CD14-positive monocyte (primary cell): ENCODE results near the gene FBXO36. TPM values are rescaled to one million over a fixed set of nuclear protein-coding genes. Genes with fewer than 3 reads are reported as not detected.

Experiments
- DNase-seq, 3 donors: peaks; one replicate each; pipeline ENCODE4 v3.0.0-alpha.2; 2011 to 2022
- H2AFZ ChIP-seq: 2 replicates; pipeline ENCODE4 v1.6.0; 2012; ENCODE audit warnings: mild to moderate bottlenecking, low read depth, low read length, inconsistent platforms; ENCODE audit not compliant: insufficient read depth, poor library complexity, severe bottlenecking
- H3K27ac ChIP-seq, 2 donors: 1 replicate in 1 of 2; 2 replicates in 1 of 2; pipeline ENCODE4 v1.5.1; 2012 to 2013; ENCODE audit warnings: low read length in 2 of 2, control low read depth in 1 of 2, inconsistent platforms in 1 of 2, low read depth in 1 of 2, mild to moderate bottlenecking in 1 of 2
- H3K27me3 ChIP-seq, 2 donors: one replicate each; pipeline versions ENCODE4 v1.6.0 to v1.6.1; 2011 to 2013; ENCODE audit warnings: low read length in 2 of 2; ENCODE audit not compliant: control insufficient read depth in 2 of 2, insufficient read depth in 2 of 2
- H3K36me3 ChIP-seq, 2 donors: replicated peaks in 1 of 2; 1 replicate in 1 of 2; 2 replicates in 1 of 2; pipeline versions ENCODE4 v1.5.1 to v1.6.1; 2012 to 2013; ENCODE audit warnings: low read length in 2 of 2, control low read depth in 1 of 2, inconsistent platforms in 1 of 2, mild to moderate bottlenecking in 1 of 2; ENCODE audit not compliant: insufficient read depth in 2 of 2, control insufficient read depth in 1 of 2
- H3K4me1 ChIP-seq, 2 donors: 1 replicate in 1 of 2; 2 replicates in 1 of 2; pipeline versions ENCODE4 v1.5.1 to v1.6.1; 2012 to 2013; ENCODE audit warnings: low read length in 2 of 2, control low read depth in 1 of 2, inconsistent platforms in 1 of 2, mild to moderate bottlenecking in 1 of 2, moderate library complexity in 1 of 2; ENCODE audit not compliant: insufficient read depth in 2 of 2, control insufficient read depth in 1 of 2
- H3K4me2 ChIP-seq: replicated peaks from 2 replicates; pipeline ENCODE3; 2012; ENCODE audit warnings: low read length, moderate library complexity, mild to moderate bottlenecking; ENCODE audit not compliant: poor library complexity, severe bottlenecking; ENCODE audit errors: extremely low read depth
- H3K4me3 ChIP-seq, 3 experiments: fragments of 200-600 bp in 1 of 3; sonication (generic) in 1 of 3; replicated peaks in 1 of 3; 1 replicate in 2 of 3; 2 replicates in 1 of 3; pipeline ENCODE4 v1.5.1; 2011 to 2013; ENCODE audit warnings: low read length in 3 of 3, mild to moderate bottlenecking in 3 of 3, control low read depth in 2 of 3, low read depth in 2 of 3, inconsistent platforms in 1 of 3, moderate library complexity in 1 of 3
- H3K79me2 ChIP-seq: 2 replicates; pipeline ENCODE4 v1.6.0; 2012; ENCODE audit warnings: mild to moderate bottlenecking, control low read depth, inconsistent platforms, low read length, moderate library complexity; ENCODE audit not compliant: insufficient read depth
- H3K9ac ChIP-seq: 2 replicates; pipeline ENCODE4 v1.6.0; 2017; ENCODE audit warnings: low read length, mild to moderate bottlenecking; ENCODE audit not compliant: insufficient read depth, poor library complexity, severe bottlenecking
- H3K9me3 ChIP-seq, 2 donors: replicated peaks in 1 of 2; 1 replicate in 1 of 2; 2 replicates in 1 of 2; pipeline versions ENCODE4 v1.5.1 to v1.6.1; 2012 to 2013; ENCODE audit warnings: low read length in 2 of 2, control low read depth in 1 of 2; ENCODE audit not compliant: control insufficient read depth in 1 of 2, insufficient read depth in 1 of 2
- H4K20me1 ChIP-seq: 2 replicates; pipeline ENCODE4 v1.6.0; 2012; ENCODE audit warnings: mild to moderate bottlenecking, low read length, control low read depth, moderate library complexity; ENCODE audit not compliant: insufficient read depth
- H3K27ac Mint-ChIP-seq, 7 donors: one replicate each; pipeline ENCODE4 v1.8.0; 2020; ENCODE audit warnings: mild to moderate bottlenecking in 7 of 7, mixed read lengths in 7 of 7, moderate library complexity in 6 of 7, inconsistent platforms in 2 of 7
- H3K27me3 Mint-ChIP-seq, 3 donors: one replicate each; pipeline ENCODE4 v1.8.0; 2021 to 2022; ENCODE audit warnings: low read depth in 3 of 3, mild to moderate bottlenecking in 3 of 3, mixed read lengths in 3 of 3, moderate library complexity in 3 of 3, inconsistent platforms in 1 of 3
- H3K36me3 Mint-ChIP-seq, 2 donors: one replicate each; pipeline ENCODE4 v1.8.0; 2020; ENCODE audit warnings: mixed read lengths in 2 of 2, inconsistent platforms in 1 of 2, mild to moderate bottlenecking in 1 of 2
- H3K4me1 Mint-ChIP-seq: one replicate; pipeline ENCODE4 v1.8.0; 2020; ENCODE audit warnings: mild to moderate bottlenecking, mixed read lengths
- H3K4me3 Mint-ChIP-seq, 2 donors: one replicate each; pipeline ENCODE4 v1.8.0; 2020; ENCODE audit warnings: mild to moderate bottlenecking in 2 of 2, mixed read lengths in 2 of 2, moderate library complexity in 1 of 2
- H3K9me3 Mint-ChIP-seq, 7 donors: one replicate each; pipeline ENCODE4 v1.8.0; 2020 to 2022; ENCODE audit warnings: mixed read lengths in 7 of 7, mild to moderate bottlenecking in 6 of 7, moderate library complexity in 6 of 7, inconsistent platforms in 2 of 7
- WGBS: methylation state at CpG from one replicate; pipeline ENCODE4 v1.1.5; 2013; ENCODE audit warnings: missing lambda C conversion rate; ENCODE audit not compliant: insufficient coverage; 5-methylcytosine and 5-hydroxymethylcytosine counted together
- intact Hi-C, 2 donors: fragments of 100-400 bp; cut with micrococcal nuclease; formaldehyde crosslinking; loops; one replicate each; pipeline versions ENCODE4 v1.15.0 to v1.15.1; 2023
- polyA plus RNA-seq, 3 donors: library from polyadenylated mRNA; depleted of rRNA in 1 of 3; unstranded in 2 of 3; stranded (reverse) in 1 of 3; fragments of 300-500 nt in 2 of 3; fragments of >200 nt in 1 of 3; fragmentation: Illumina TruSeq in 2 of 3; gene quantifications; 1 replicate in 2 of 3; 2 replicates in 1 of 3; pipeline ENCODE4 v1.2.3, GENCODE V29; 2012 to 2021
- TF ChIP-seq, protein P1 (sequence below): fragments of 200-600 bp; IDR thresholded peaks from one replicate; pipeline ENCODE4 v1.8.0; 2022; ENCODE audit warnings: antibody characterized with exemption, mild to moderate bottlenecking

Gene FBXO36
- polyA plus RNA-seq, 3 donors: 0.52 to 0.90 (median 0.72) TPM

DNA sequence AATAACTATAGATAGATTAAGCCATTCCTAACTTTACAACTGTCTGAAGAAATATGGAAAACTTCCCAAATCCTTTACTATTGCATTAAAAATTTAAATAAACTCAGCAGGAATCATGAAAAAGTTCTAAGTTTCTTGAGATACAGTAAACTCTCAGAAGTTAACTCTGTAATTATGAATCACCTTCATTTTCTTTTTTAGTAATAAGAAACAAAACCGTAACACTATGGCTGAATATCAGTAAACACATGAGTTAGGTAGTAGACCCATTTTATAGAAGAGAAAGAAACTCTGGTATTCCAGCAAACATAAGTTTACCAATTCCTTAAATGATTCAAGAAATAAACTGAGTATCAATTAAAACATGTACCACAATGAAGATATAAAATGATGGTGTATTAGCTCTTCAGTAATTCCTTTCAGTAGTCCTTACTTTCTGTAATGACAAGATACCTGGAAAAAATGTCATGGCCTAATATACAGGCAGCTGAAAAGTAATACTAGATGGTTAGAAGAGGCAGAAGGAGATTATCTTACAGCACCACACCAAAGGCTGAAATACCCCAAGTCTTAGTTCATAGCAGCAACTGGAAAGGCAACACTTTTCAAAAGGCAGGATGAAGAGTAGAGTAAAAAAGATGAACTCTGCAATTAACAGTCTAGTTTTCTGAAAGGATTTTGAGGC is 12.0 kb upstream of the FBXO36 start:
- H3K4me1 ChIP-seq: peaks cover 20 to 22% of the 10 kb centered on the region in 2 donors
- peaks cover 10 to 29% of the 10 kb centered on the region in 2 donors for H3K36me3 Mint-ChIP-seq
- H3K27me3 ChIP-seq: no peaks in the 10 kb centered on the region
- intact Hi-C loops: no loop called here
- no peak overlapping the region for H3K4me3 ChIP-seq
- H3K9me3 Mint-ChIP-seq: no peaks in the 10 kb centered on the region
- peaks cover 39% of the 10 kb centered on the region for H3K4me1 Mint-ChIP-seq
- no peak for DNase-seq
- peaks cover 13 to 36% of the 10 kb centered on the region in 2 donors for H3K36me3 ChIP-seq
- peaks cover 0 to 2% (median 0%) of the 10 kb centered on the region in 3 donors for H3K27me3 Mint-ChIP-seq
- H3K9ac ChIP-seq: no peak overlapping the region
- TF ChIP-seq, protein P1, sequence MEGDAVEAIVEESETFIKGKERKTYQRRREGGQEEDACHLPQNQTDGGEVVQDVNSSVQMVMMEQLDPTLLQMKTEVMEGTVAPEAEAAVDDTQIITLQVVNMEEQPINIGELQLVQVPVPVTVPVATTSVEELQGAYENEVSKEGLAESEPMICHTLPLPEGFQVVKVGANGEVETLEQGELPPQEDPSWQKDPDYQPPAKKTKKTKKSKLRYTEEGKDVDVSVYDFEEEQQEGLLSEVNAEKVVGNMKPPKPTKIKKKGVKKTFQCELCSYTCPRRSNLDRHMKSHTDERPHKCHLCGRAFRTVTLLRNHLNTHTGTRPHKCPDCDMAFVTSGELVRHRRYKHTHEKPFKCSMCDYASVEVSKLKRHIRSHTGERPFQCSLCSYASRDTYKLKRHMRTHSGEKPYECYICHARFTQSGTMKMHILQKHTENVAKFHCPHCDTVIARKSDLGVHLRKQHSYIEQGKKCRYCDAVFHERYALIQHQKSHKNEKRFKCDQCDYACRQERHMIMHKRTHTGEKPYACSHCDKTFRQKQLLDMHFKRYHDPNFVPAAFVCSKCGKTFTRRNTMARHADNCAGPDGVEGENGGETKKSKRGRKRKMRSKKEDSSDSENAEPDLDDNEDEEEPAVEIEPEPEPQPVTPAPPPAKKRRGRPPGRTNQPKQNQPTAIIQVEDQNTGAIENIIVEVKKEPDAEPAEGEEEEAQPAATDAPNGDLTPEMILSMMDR: no peak
- peak overlapping the region in 1 of 2 donors; percentile 49 for H3K27ac ChIP-seq
- H3K27ac Mint-ChIP-seq: peak overlapping the region in 1 of 7 donors; percentile 33
- no peaks in the 10 kb centered on the region for H3K9me3 ChIP-seq
- no peak overlapping the region for H3K4me3 Mint-ChIP-seq
- H3K4me2 ChIP-seq: no peak overlapping the region
- no CpG with 5 or more reads among the region's 1 CpG for WGBS
- no peak overlapping the region for H2AFZ ChIP-seq
- H4K20me1 ChIP-seq: peaks cover 100% of the 10 kb centered on the region
- H3K79me2 ChIP-seq: peaks cover 100% of the 10 kb centered on the region

DNA sequence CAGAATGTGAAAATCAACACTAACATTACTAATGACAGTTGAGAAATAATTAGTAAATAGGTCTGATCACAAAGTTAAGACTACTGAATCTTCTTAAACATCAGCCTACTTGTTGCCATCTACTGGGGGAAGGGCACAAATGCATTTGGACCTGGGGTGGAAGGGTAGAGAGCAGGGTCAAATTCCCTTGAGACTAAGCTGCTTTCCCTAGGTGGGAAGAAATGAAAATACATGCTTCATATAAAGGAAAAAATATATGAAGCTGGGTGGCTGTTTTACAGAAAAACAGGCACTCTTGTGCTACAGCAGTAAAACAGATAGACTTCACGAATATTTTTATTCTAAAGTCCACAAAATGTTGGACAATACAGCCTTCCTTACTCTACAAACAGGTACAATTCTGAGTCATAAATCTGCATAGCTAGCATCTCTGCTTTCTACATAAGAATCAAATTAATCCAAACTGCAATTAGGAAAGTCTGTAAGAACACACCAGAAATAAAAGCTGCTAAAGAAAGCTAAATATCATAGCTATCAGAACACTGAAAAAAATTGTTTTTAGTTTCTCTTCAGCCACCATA is 11.4 kb upstream of the FBXO36 start:
- H3K27me3 Mint-ChIP-seq: peaks cover 0 to 2% (median 0%) of the 10 kb centered on the region in 3 donors
- no peak overlapping the region for H3K9ac ChIP-seq
- 86% methylated on average over 1 of the region's 1 CpG for WGBS

More for the DNA sequence above, 11.4 kb upstream of the FBXO36 start:
- DNase-seq: no peak
- no peak overlapping the region for H3K4me3 ChIP-seq
- peaks cover 11 to 30% of the 10 kb centered on the region in 2 donors for H3K36me3 ChIP-seq
- H3K4me2 ChIP-seq: no peak overlapping the region
- H3K9me3 Mint-ChIP-seq: no peaks in the 10 kb centered on the region
- peaks cover 100% of the 10 kb centered on the region for H3K79me2 ChIP-seq
- no peaks in the 10 kb centered on the region for H3K9me3 ChIP-seq
- no peak overlapping the region for H2AFZ ChIP-seq
- H3K27me3 ChIP-seq: no peaks in the 10 kb centered on the region
- peak overlapping the region in 1 of 2 donors; percentile 49 for H3K27ac ChIP-seq
- H3K27ac Mint-ChIP-seq: peak overlapping the region in 1 of 7 donors; percentile 34
- peaks cover 44% of the 10 kb centered on the region for H3K4me1 Mint-ChIP-seq
- TF ChIP-seq, protein P1: peak; percentile 41
- H3K4me3 Mint-ChIP-seq: no peak overlapping the region
- intact Hi-C loops: no loop called here
- H3K4me1 ChIP-seq: peaks cover 20 to 22% of the 10 kb centered on the region in 2 donors
- peaks cover 10 to 26% of the 10 kb centered on the region in 2 donors for H3K36me3 Mint-ChIP-seq
- H4K20me1 ChIP-seq: peaks cover 100% of the 10 kb centered on the region
